ENCODE data around the gene PLEKHD1. TPM values are rescaled to one million over a fixed set of nuclear protein-coding genes. Genes with fewer than 3 reads are reported as not detected.

The PLEKHD1 gene
- total and polyA plus RNA-seq, 2 of the 8 experiments (the other 6 are each of a cell fraction or from before 2014, with no cell fraction given) = 0.24 to 0.48 TPM

GRCh38 chr14:69493791-69494190 lies 9.3 kb downstream of the PLEKHD1 start:
- H3K79me2 ChIP-seq (ENCODE audit: control insufficient read depth in 1 of 2, insufficient read depth in 2 of 2, low read length in 2 of 2) = no peaks in the 10 kb centered on the region
- no peak overlapping the region for H3K23ac ChIP-seq (ENCODE audit: insufficient read length)
- H3K4me1 ChIP-seq (replicated peaks in 1 of 4; ENCODE audit: control insufficient read depth in 3 of 4, insufficient read depth in 4 of 4, low read length in 3 of 4) = no peaks in the 10 kb centered on the region
- no peaks in the 10 kb centered on the region for H4K20me1 ChIP-seq (replicated peaks in 1 of 2; ENCODE audit: control insufficient read depth in 1 of 2, insufficient read depth in 2 of 2, low read length in 2 of 2)
- no peak overlapping the region for H3K18ac ChIP-seq (ENCODE audit: extremely low read depth, low read length)
- no peak overlapping the region for H3K14ac ChIP-seq (ENCODE audit: insufficient read length)
- no peak overlapping the region for H3K56ac ChIP-seq (replicated peaks; ENCODE audit: insufficient read length, low read depth, low read length)
- H3K23me2 ChIP-seq (ENCODE audit: low read depth, low read length) = no peaks in the 10 kb centered on the region
- H3K36me3 ChIP-seq (ENCODE audit: control insufficient read depth in 2 of 4, insufficient read depth in 4 of 4, low read length in 3 of 4) = no peaks in the 10 kb centered on the region
- H3K4me3 ChIP-seq (ENCODE audit: extremely low read depth in 1 of 4, insufficient read depth in 2 of 4, low read depth in 3 of 4, low read length in 4 of 4) = no peak overlapping the region
- no peak overlapping the region for H2BK20ac ChIP-seq (ENCODE audit: low read length)
- TF ChIP-seq ATF2 (IDR thresholded peaks at IDR 0.05; ENCODE audit: low read length) (no peak), RAD21 (IDR thresholded peaks at IDR 0.05 in 1 of 2, conservative IDR thresholded peaks at IDR 0.05 in 1 of 2; ENCODE audit: low read depth in 2 of 2, low read length in 2 of 2) (no peak), JUN (IDR thresholded peaks at IDR 0.05; ENCODE audit: low read depth, low read length) (no peak), EP300 (IDR thresholded peaks at IDR 0.05; ENCODE audit: borderline replicate concordance in 1 of 2, low read depth in 2 of 2, low read length in 2 of 2) (no peak), BCL11A (IDR thresholded peaks at IDR 0.05; ENCODE audit: low read depth in 2 of 2, low read length in 2 of 2) (no peak), ZNF274 (IDR thresholded peaks at IDR 0.05; ENCODE audit: borderline replicate concordance, extremely low read depth, low read length) (no peak), CTBP2 (IDR thresholded peaks at IDR 0.05; ENCODE audit: borderline replicate concordance, insufficient read depth, insufficient read length, low read length) (no peak), MAX (IDR thresholded peaks at IDR 0.05) (no peak), YY1 (IDR thresholded peaks at IDR 0.05; ENCODE audit: low read depth, low read length) (no peak), KDM5A (IDR thresholded peaks at IDR 0.05; ENCODE audit: low read length) (no peak)
- no peaks in the 10 kb centered on the region for H3K9me3 ChIP-seq (ENCODE audit: insufficient read depth in 2 of 2, low read depth in 1 of 2, low read length in 1 of 2)
- no peak overlapping the region for H2BK120ac ChIP-seq (replicated peaks; ENCODE audit: low read depth, low read length)
- 80% methylated on average over 3 of the region's 3 CpGs; no CpG with 5 or more reads in 1 of the 2 experiments for WGBS, 2 experiments (ENCODE audit: extremely low coverage in 1 of 2, insufficient coverage in 1 of 2, insufficient read length in 1 of 2, insufficient replicate concordance in 2 of 2, low coverage in 1 of 2, low lambda C conversion rate in 2 of 2, missing lambda C conversion rate in 1 of 2)
- CTCF ChIA-PET (ENCODE audit: partially characterized antibody) = interaction anchor here (1.1 to 5.0 kb wide), 7 partner anchors 9 to 96 kb away, joined by 3 to 41 read pairs (median 6); partner anchors contain the start of genes ERH and SLC39A9
- no peaks in the 10 kb centered on the region for H3K79me1 ChIP-seq (ENCODE audit: low read depth, low read length)
- no peak overlapping the region for H4K91ac ChIP-seq (replicated peaks; ENCODE audit: insufficient read length, low read length)
- DNase-seq (ENCODE audit: low read depth in 1 of 2, low spot score in 2 of 2) = no peak
- FAIRE-seq = no peak
- no peak overlapping the region for H4K5ac ChIP-seq (ENCODE audit: insufficient read length, low read depth, low read length)
- H3K4ac ChIP-seq (replicated peaks; ENCODE audit: insufficient read length, low read depth, low read length) = no peak overlapping the region
- no peak overlapping the region for H2BK5ac ChIP-seq (ENCODE audit: low read depth, low read length)
- H3K27me3 ChIP-seq (replicated peaks in 1 of 4; ENCODE audit: control insufficient read depth in 3 of 4, extremely low read depth in 1 of 4, insufficient read depth in 3 of 4, low read length in 3 of 4) = no peaks in the 10 kb centered on the region
- H2AFZ ChIP-seq (ENCODE audit: low read length) = no peak overlapping the region
- no peak overlapping the region for H3K27ac ChIP-seq (ENCODE audit: low read depth, low read length)
- no peak overlapping the region for H3K4me2 ChIP-seq (ENCODE audit: insufficient read depth in 1 of 2, low read depth in 2 of 2, low read length in 2 of 2)
- POLR2A ChIA-PET (ENCODE audit: partially characterized antibody) = interaction anchor here (0.7 to 1.8 kb wide), 3 partner anchors 9 to 103 kb away, joined by 3 read pairs; partner anchors contain the start of genes ERH, PLEKHD1 and SLC39A9
- H2BK12ac ChIP-seq (ENCODE audit: low read depth, low read length) = no peak overlapping the region
- no peak overlapping the region for H3K9ac ChIP-seq (replicated peaks in 1 of 4; ENCODE audit: extremely low read depth in 1 of 4, low read depth in 3 of 4, low read length in 3 of 4)
- no peak overlapping the region for H2AK5ac ChIP-seq (ENCODE audit: low read depth, low read length)
- no peak overlapping the region for H2BK15ac ChIP-seq (ENCODE audit: low read length)
- no peak overlapping the region for H4K8ac ChIP-seq (ENCODE audit: extremely low read depth, insufficient read depth, low read length)
